Measurements from ENCODE around the gene MAS1. TPM values are rescaled to one million over a fixed set of nuclear protein-coding genes. Genes with fewer than 3 reads are reported as not detected.
A peak's percentile ranks its signal among the peaks of the same experiment; 100 is the strongest.

The MAS1 gene
- total and polyA plus RNA-seq, 9 of the 15 experiments (the other 6 are each of a cell fraction or from before 2014, with no cell fraction given) = not detected

DNA sequence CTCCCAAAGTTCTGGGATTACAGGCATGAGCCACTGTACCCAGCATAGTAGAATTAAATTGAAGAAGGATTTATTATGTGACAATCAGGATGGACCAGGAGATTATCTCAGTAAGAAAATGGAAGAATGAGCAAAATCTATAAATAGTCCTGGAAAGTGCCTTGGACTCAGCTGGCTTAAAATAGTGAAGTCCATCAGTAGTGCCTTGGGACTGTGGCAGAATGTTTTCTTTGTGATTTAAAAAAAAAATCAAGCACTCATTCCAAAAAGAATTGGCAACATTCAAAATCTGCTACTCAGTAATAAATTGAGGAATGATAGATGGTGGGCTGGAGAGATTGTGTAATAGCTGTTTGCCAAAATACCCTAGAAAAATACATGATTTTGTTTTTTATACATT lies 37.0 kb upstream of the MAS1 start:
- H3K27ac ChIP-seq (ENCODE audit: extremely low read depth, low read depth, low read length) = no peak overlapping the region
- no peak overlapping the region for H2AFZ ChIP-seq (ENCODE audit: low read depth, low read length)
- DNase-seq (ENCODE audit: extremely low read depth in 1 of 4, low spot score in 3 of 4) = no peak
- H3K79me2 ChIP-seq (ENCODE audit: control insufficient read depth, insufficient read depth, low read length) = no peaks in the 10 kb centered on the region
- TF ChIP-seq CEBPB (tag; IDR thresholded peaks at IDR 0.05) (peak; percentile 13; the same call in 1 of the 2 replicates), CEBPG (CRISPR knock-in tag; IDR thresholded peaks at IDR 0.05) (no peak), CEBPG (tag; conservative IDR thresholded peaks at IDR 0.05 in 1 of 2, IDR thresholded peaks at IDR 0.05 in 1 of 2) (peak in 1 of 2 experiments; percentile 13; a peak in 1 of 4 replicates), SAFB2 (IDR thresholded peaks at IDR 0.05; ENCODE audit: borderline replicate concordance, low read depth, low read length, severe bottlenecking) (no peak), MAZ (CRISPR knock-in tag; conservative IDR thresholded peaks at IDR 0.05 in 1 of 2, IDR thresholded peaks at IDR 0.05 in 1 of 2) (no peak)
- TF ChIP-seq, protein P1, sequence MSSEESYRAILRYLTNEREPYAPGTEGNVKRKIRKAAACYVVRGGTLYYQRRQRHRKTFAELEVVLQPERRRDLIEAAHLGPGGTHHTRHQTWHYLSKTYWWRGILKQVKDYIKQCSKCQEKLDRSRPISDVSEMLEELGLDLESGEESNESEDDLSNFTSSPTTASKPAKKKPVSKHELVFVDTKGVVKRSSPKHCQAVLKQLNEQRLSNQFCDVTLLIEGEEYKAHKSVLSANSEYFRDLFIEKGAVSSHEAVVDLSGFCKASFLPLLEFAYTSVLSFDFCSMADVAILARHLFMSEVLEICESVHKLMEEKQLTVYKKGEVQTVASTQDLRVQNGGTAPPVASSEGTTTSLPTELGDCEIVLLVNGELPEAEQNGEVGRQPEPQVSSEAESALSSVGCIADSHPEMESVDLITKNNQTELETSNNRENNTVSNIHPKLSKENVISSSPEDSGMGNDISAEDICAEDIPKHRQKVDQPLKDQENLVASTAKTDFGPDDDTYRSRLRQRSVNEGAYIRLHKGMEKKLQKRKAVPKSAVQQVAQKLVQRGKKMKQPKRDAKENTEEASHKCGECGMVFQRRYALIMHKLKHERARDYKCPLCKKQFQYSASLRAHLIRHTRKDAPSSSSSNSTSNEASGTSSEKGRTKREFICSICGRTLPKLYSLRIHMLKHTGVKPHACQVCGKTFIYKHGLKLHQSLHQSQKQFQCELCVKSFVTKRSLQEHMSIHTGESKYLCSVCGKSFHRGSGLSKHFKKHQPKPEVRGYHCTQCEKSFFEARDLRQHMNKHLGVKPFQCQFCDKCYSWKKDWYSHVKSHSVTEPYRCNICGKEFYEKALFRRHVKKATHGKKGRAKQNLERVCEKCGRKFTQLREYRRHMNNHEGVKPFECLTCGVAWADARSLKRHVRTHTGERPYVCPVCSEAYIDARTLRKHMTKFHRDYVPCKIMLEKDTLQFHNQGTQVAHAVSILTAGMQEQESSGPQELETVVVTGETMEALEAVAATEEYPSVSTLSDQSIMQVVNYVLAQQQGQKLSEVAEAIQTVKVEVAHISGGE (CRISPR knock-in tag; IDR thresholded peaks at IDR 0.05) = no peak
- no peaks in the 10 kb centered on the region for H3K9me1 ChIP-seq (ENCODE audit: control insufficient read depth, insufficient read depth, low read length)
- no peaks in the 10 kb centered on the region for H3K4me1 ChIP-seq (replicated peaks in 1 of 2; ENCODE audit: control insufficient read depth in 2 of 2, insufficient read depth in 2 of 2, low read length in 2 of 2)
- no peak overlapping the region for H3K9ac ChIP-seq (ENCODE audit: insufficient read depth in 1 of 2, low read depth in 2 of 2, low read length in 2 of 2)
- CTCF ChIA-PET (ENCODE audit: low intra/inter-chr PET ratio) = interaction anchor here (0.6 to 1.0 kb wide), 2 partner anchors 161 to 679 kb away, joined by 3 read pairs; partner anchors contain the start of gene SOD2
- no peaks in the 10 kb centered on the region for H3K9me3 ChIP-seq (replicated peaks; ENCODE audit: control insufficient read depth, insufficient read depth, low read depth, low read length)
- POLR2A ChIA-PET = interaction anchor here (0.5 to 0.9 kb wide), 3 partner anchors 9 to 35 kb away, joined by 3 to 9 read pairs (median 3); no protein-coding TSS in a partner anchor
- intact Hi-C loops (cut with micrococcal nuclease) (loop anchor here (1.0 to 5.0 kb wide), 2 partner anchors 131 to 162 kb away; no protein-coding TSS in a partner anchor), in situ Hi-C loops (cut with MboI) (no loop called here)
- no peak for FAIRE-seq
- H4K20me1 ChIP-seq (replicated peaks; ENCODE audit: control insufficient read depth, insufficient read depth, low read length) = no peaks in the 10 kb centered on the region
- H3K4me2 ChIP-seq (ENCODE audit: insufficient read depth, low read length) = no peak overlapping the region
- H3K27me3 ChIP-seq (ENCODE audit: control insufficient read depth in 2 of 2, insufficient read depth in 2 of 2, low read length in 2 of 2) = peaks cover 3 to 4% of the 10 kb centered on the region in 2 experiments; a peak in 4 of 5 replicates
- BruUV-seq (replicated peaks) = no TSS peak
- no peaks in the 10 kb centered on the region for H3K36me3 ChIP-seq (ENCODE audit: control insufficient read depth, insufficient read depth, low read length)
- H3K4me3 ChIP-seq = no peak overlapping the region
- no peak for ATAC-seq

Data from K562 (cell line).